ENCODE results near the gene SLC25A18. TPM values are rescaled to one million over a fixed set of nuclear protein-coding genes. Genes with fewer than 3 reads are reported as not detected.

Gene SLC25A18, protein sequence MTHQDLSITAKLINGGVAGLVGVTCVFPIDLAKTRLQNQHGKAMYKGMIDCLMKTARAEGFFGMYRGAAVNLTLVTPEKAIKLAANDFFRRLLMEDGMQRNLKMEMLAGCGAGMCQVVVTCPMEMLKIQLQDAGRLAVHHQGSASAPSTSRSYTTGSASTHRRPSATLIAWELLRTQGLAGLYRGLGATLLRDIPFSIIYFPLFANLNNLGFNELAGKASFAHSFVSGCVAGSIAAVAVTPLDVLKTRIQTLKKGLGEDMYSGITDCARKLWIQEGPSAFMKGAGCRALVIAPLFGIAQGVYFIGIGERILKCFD
- not detected in 2 replicates for total RNA-seq

GRCh38 chr22:17562906-17563870, at the start of gene SLC25A18:
Gene SLC25A18, plus strand, starts transcription at chr22:17563498. Its CDS starts 16,447 bp downstream, at chr22:17579945.

DNA sequence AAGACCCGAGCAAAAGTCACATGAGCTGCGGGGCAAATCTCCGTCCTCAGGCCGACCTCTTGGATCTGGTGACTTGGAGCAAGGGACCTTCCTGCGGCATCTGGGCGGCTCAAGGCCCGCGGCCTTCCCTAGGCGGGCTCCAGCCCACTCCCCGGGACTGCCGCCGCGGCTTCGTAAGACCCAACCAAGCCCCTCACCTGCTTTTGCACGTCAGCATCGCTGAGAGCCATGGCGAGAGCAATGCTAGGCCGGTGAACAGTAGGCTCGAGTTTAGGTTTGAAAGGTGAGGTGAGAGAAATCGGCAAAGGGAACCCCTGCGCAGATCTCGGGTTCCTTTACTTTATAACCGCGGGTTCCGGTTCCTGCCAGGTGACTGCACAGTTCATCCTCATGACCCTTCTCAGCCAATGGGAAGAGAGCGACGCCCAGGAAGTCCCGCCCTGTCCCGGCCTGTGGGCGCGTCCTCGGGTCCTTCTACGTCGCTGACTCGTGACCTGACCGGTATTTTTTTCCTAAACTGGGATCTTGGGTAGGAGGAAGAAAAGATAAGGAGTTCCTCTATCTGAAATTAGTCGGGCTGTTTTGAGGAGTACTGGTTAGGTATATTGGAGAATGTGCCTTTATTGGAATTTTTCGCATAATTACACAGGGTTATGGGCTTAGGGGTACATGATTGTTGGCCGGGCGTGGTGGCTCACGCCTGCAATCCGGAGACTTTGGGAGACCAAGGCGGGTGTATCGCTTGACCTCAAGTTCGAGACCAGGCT, 65.3 kb downstream of the SLC25A18 start, which contains the start of gene ATP6V1E1:
TSS of gene ATP6V1E1 (minus strand) at position 344 of the 767 bp plus-strand sequence. CDS start at position 230, 114 bp downstream.

GRCh38 chr22:17638432-17639246, 75.3 kb downstream of the SLC25A18 start, which contains the start of gene BCL2L13:
Gene BCL2L13, plus strand, starts transcription at chr22:17638757. Its CDS starts 16,955 bp downstream, at chr22:17655712.

Other genes starting within 250 kb of the SLC25A18 start
- gene CECR2, start 194.0 kb upstream of the SLC25A18 start, total RNA-seq: under 0.01 and 0.10 TPM in 2 replicates
- 122 and 133 TPM in 2 replicates for gene ATP6V1E1, start 65.3 kb downstream of the SLC25A18 start, total RNA-seq
- gene BCL2L13, start 75.3 kb downstream of the SLC25A18 start, total RNA-seq: 56.3 and 83.0 TPM in 2 replicates
- 53.9 TPM in 2 replicates for gene BID, start 211.0 kb downstream of the SLC25A18 start, total RNA-seq